CD4-positive, CD25-positive, alpha-beta regulatory T cell (primary cell): ENCODE measurements around the gene RPTOR. TPM values are rescaled to one million over a fixed set of nuclear protein-coding genes. Genes with fewer than 3 reads are reported as not detected.
A peak's percentile ranks its signal among the peaks of the same experiment; 100 is the strongest.

Experiments used
- ATAC-seq, 2 donors: fragments of 150-1000 bp; cut with Tn5 transposase; one replicate each; pipeline ENCODE4 v1.10.0; 2021; ENCODE audit warnings: low read depth in 2 of 2, moderate number of reproducible peaks in 2 of 2, moderate library complexity in 1 of 2
- DNase-seq, 3 donors: peaks; one replicate each; pipeline versions ENCODE4 v3.0.0 to v3.0.0-alpha.2; 2012 to 2022; ENCODE audit warnings: mixed read lengths in 1 of 3
- H3K27ac ChIP-seq: one replicate; pipeline ENCODE4 v1.7.0; 2013; ENCODE audit warnings: mild to moderate bottlenecking, low read length; ENCODE audit not compliant: insufficient read depth, poor library complexity, severe bottlenecking
- H3K27me3 ChIP-seq: one replicate; pipeline ENCODE4 v1.7.0; 2013; ENCODE audit warnings: low read length; ENCODE audit not compliant: control insufficient read depth, insufficient read depth
- H3K36me3 ChIP-seq: one replicate; pipeline ENCODE4 v1.7.0; 2013; ENCODE audit warnings: mild to moderate bottlenecking, low read length, moderate library complexity; ENCODE audit not compliant: control insufficient read depth, insufficient read depth
- H3K4me1 ChIP-seq: 2 replicates; pipeline ENCODE4 v1.7.0; 2013; ENCODE audit warnings: mild to moderate bottlenecking, low read length; ENCODE audit not compliant: insufficient read depth, control insufficient read depth, poor library complexity, severe bottlenecking
- H3K4me3 ChIP-seq: one replicate; pipeline ENCODE4 v1.7.0; 2013; ENCODE audit warnings: low read depth, mild to moderate bottlenecking, low read length, moderate library complexity
- H3K9me3 ChIP-seq, 2 experiments: 1 replicate in 1 of 2; 2 replicates in 1 of 2; pipeline ENCODE4 v1.7.0; 2013; ENCODE audit warnings: low read length in 2 of 2, mild to moderate bottlenecking in 1 of 2, moderate library complexity in 1 of 2; ENCODE audit not compliant: control insufficient read depth in 2 of 2
- H3K27ac Mint-ChIP-seq, 3 donors: one replicate each; pipeline ENCODE4 v1.8.0; 2020 to 2022; ENCODE audit warnings: mild to moderate bottlenecking in 3 of 3, mixed read lengths in 3 of 3, moderate library complexity in 2 of 3
- H3K27me3 Mint-ChIP-seq: one replicate; pipeline ENCODE4 v1.8.0; 2022; ENCODE audit warnings: mild to moderate bottlenecking, mixed read lengths
- H3K36me3 Mint-ChIP-seq: one replicate; pipeline ENCODE4 v1.8.0; 2020; ENCODE audit warnings: mixed read lengths
- H3K4me1 Mint-ChIP-seq, 4 donors: one replicate each; pipeline ENCODE4 v1.8.0; 2020 to 2022; ENCODE audit warnings: mixed read lengths in 4 of 4, mild to moderate bottlenecking in 1 of 4
- H3K4me3 Mint-ChIP-seq, 4 donors: one replicate each; pipeline ENCODE4 v1.8.0; 2020 to 2022; ENCODE audit warnings: mild to moderate bottlenecking in 4 of 4, mixed read lengths in 4 of 4, moderate library complexity in 3 of 4
- H3K9me3 Mint-ChIP-seq, 7 donors: one replicate each; pipeline ENCODE4 v1.8.0; 2020 to 2022; ENCODE audit warnings: mixed read lengths in 7 of 7, mild to moderate bottlenecking in 3 of 7, moderate library complexity in 2 of 7
- polyA plus RNA-seq, 4 donors: library from polyadenylated mRNA; unstranded; fragments of 300-500 nt; fragmentation: Illumina TruSeq; gene quantifications; one replicate each; pipeline ENCODE4 v1.2.3, GENCODE V29; 2021
- total RNA-seq: library from RNA; stranded (reverse); gene quantifications from one replicate; pipeline ENCODE4 v1.2.3, GENCODE V29; 2022

Gene RPTOR
- total and polyA plus RNA-seq, 5 donors from 2014 or later = 4.7 to 70.1 (median 8.2) TPM

DNA sequence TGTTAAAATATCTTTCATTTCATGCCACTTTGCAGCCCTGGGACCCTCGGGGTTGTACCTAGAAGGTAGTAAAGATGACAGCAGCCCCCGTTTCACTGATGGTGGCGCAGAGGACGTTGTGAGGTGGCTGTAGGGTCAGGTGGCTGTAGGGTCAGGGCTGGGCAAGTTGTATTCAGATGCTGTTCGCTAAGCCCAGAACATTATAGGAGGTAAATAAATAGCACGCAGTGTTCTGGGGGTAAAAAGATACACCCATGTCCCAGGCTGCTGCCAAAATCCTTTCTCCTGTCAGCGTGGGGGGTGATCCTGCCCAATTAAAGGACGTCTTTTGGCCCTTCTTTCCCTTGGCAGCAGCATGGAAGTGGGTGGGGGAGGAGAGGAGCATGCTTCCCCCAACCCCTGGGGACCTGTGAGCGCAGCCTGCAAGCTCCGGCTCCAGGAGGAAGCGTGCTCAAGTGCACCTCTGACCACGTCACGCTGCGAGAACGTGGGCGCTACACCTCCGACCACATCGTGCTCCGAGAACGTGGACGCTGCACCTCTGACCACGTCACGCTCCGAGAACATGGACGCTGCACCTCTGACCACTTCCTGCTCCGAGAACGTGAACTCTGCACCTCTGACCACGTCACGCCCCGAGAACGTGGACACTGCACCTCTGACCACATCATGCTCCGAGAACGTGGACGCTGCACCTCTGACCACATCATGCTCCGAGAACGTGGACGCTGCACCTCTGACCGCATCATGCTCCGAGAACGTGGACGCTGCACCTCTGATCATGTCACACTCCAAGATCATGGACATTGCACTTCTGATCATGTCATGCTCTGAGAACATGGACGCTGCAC, 182.1 kb downstream of the RPTOR start:
- DNase-seq (no peak), ATAC-seq (no peak)
- Mint-ChIP-seq H3K9me3 (no peaks in the 10 kb centered on the region), H3K27me3 (no peaks in the 10 kb centered on the region), H3K36me3 (peaks cover 19% of the 10 kb centered on the region), H3K4me1 (peaks cover 13 to 41% (median 25%) of the 10 kb centered on the region in 4 donors), H3K4me3 (no peak overlapping the region), H3K27ac (no peak overlapping the region)
- H3K4me3 ChIP-seq = no peak overlapping the region
- H3K4me1 ChIP-seq = peaks cover 15% of the 10 kb centered on the region
- no peaks in the 10 kb centered on the region for H3K9me3 ChIP-seq
- no peaks in the 10 kb centered on the region for H3K27me3 ChIP-seq
- no peaks in the 10 kb centered on the region for H3K36me3 ChIP-seq
- no peak overlapping the region for H3K27ac ChIP-seq

DNA sequence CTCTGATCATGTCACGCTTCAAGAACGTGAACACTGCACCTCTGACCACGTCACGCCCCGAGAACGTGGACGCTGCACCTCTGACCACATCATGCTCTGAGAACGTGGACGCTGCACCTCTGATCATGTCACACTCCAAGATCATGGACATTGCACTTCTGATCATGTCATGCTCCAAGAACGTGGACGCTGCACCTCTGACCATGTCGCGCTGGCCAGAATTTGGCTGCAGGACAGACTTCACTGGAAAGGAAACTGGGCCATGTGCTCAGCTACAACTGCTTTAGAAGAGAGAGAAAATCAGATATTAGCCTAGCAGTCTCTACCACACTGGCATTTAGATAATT, 182.7 kb downstream of the RPTOR start:
- no peaks in the 10 kb centered on the region for H3K9me3 Mint-ChIP-seq
- H3K27ac Mint-ChIP-seq = no peak overlapping the region
- Histone ChIP-seq H3K4me1 (peaks cover 17% of the 10 kb centered on the region), H3K36me3 (no peaks in the 10 kb centered on the region), H3K27me3 (no peaks in the 10 kb centered on the region), H3K9me3 (no peaks in the 10 kb centered on the region), H3K4me3 (no peak overlapping the region), H3K27ac (no peak overlapping the region)
- H3K4me1 Mint-ChIP-seq = peaks cover 13 to 41% (median 24%) of the 10 kb centered on the region in 4 donors
- H3K4me3 Mint-ChIP-seq = no peak overlapping the region
- DNase-seq (no peak), ATAC-seq (no peak)
- no peaks in the 10 kb centered on the region for H3K27me3 Mint-ChIP-seq
- H3K36me3 Mint-ChIP-seq = peaks cover 22% of the 10 kb centered on the region

DNA sequence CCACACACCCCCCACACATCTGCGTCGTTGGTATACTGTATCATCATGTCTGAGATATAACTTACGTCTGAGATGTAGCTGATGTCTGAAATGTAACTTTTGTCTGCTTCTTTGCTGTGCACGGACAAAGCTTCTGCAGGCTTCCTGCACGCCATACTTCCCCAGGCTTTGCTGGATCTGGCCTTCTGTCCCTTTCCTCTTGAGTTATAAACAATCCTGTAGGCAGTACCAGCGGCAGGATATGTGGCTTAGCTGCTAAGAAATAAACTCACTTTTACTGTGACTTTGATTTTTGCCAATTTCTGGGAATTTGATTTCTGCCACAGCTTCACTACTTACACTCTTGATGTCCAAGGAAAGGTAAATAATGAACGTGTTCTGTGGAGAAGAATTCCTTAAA, 184.4 kb downstream of the RPTOR start:
- Mint-ChIP-seq H3K27ac (peak overlapping the region in 1 of 3 donors; percentile 71), H3K9me3 (peaks cover 0 to 1% (median 0%) of the 10 kb centered on the region in 7 donors), H3K36me3 (peaks cover 24% of the 10 kb centered on the region), H3K4me1 (peaks cover 10 to 40% (median 18%) of the 10 kb centered on the region in 4 donors), H3K27me3 (no peaks in the 10 kb centered on the region), H3K4me3 (no peak overlapping the region)
- Histone ChIP-seq H3K9me3 (no peaks in the 10 kb centered on the region), H3K27ac (no peak overlapping the region), H3K4me3 (no peak overlapping the region), H3K36me3 (no peaks in the 10 kb centered on the region), H3K4me1 (peaks cover 17% of the 10 kb centered on the region), H3K27me3 (no peaks in the 10 kb centered on the region)
- DNase-seq = no peak
- no peak for ATAC-seq

DNA sequence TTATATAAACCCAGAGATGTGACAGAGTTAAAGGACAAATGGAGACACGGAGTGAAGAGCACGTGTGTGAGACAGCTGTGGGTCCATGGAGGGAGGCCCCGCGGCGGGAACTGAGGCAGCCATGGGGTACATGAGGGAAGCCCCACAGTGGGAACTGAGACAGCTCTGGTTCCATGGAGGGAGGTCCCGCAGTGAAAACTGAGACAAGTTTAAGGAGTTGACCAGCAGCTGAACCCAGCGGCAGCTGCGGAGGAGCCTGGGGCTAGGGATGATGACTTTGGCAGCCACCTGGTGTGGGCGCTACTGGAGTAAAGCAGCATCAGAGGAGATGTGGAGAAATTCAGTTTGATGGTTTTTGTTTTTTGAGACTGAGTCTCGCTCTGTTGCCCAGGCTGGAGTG, 185.1 kb downstream of the RPTOR start:
- Mint-ChIP-seq H3K4me3 (peak overlapping the region in 2 of 4 donors; percentile 16 to 48), H3K27ac (peak overlapping the region; percentile 57 to 71 (median 60)), H3K36me3 (peaks cover 27% of the 10 kb centered on the region), H3K9me3 (peaks cover 0 to 1% (median 0%) of the 10 kb centered on the region in 7 donors), H3K27me3 (no peaks in the 10 kb centered on the region), H3K4me1 (peaks cover 9 to 41% (median 17%) of the 10 kb centered on the region in 4 donors)
- Histone ChIP-seq H3K9me3 (no peaks in the 10 kb centered on the region), H3K27me3 (no peaks in the 10 kb centered on the region), H3K36me3 (no peaks in the 10 kb centered on the region), H3K4me3 (no peak overlapping the region), H3K27ac (no peak overlapping the region), H3K4me1 (peaks cover 17% of the 10 kb centered on the region)
- ATAC-seq (no peak), DNase-seq (no peak)

DNA sequence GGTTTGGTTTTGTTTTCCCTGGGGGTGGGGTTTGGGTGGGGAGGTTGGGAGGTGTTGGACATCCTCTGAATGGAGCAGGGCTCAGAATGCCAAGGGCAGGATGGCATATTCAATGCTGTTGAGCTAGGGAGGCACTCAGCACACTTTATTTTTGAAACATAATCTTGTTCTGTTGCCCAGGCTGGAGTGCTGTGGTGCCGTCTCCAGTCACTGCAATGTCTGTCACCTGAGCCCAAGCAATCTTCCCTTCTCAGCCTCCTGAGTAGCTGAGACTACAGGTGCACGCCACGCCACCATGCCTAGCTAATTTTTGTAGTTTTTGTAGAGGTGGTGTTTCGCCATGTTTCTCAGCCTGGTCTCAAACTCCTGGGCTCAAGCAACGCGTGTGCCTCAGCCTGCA, 186.1 kb downstream of the RPTOR start:
- Histone ChIP-seq H3K27ac (peak overlapping the region; percentile 55), H3K4me1 (peaks cover 17% of the 10 kb centered on the region), H3K36me3 (no peaks in the 10 kb centered on the region), H3K27me3 (no peaks in the 10 kb centered on the region), H3K4me3 (peak overlapping the region; percentile 64), H3K9me3 (no peaks in the 10 kb centered on the region)
- Mint-ChIP-seq H3K4me3 (peak overlapping the region in 3 of 4 donors; percentile 42 to 79 (median 78)), H3K9me3 (peaks cover 0 to 1% (median 0%) of the 10 kb centered on the region in 7 donors), H3K4me1 (peaks cover 9 to 42% (median 17%) of the 10 kb centered on the region in 4 donors), H3K36me3 (peaks cover 35% of the 10 kb centered on the region), H3K27me3 (no peaks in the 10 kb centered on the region), H3K27ac (peak overlapping the region; percentile 87 to 95 (median 92))
- no peak for DNase-seq
- ATAC-seq = no peak

GRCh38 chr17:80731323-80731722, 186.7 kb downstream of the RPTOR start:
- Histone ChIP-seq H3K27ac (peak overlapping the region; percentile 55), H3K9me3 (no peaks in the 10 kb centered on the region), H3K4me3 (peak overlapping the region; percentile 64), H3K36me3 (no peaks in the 10 kb centered on the region), H3K4me1 (peaks cover 17% of the 10 kb centered on the region), H3K27me3 (no peaks in the 10 kb centered on the region)
- H3K9me3 Mint-ChIP-seq = peaks cover 0 to 1% (median 0%) of the 10 kb centered on the region in 7 donors
- DNase-seq (peak in 2 of 3 donors; percentile 45 to 71), ATAC-seq (no peak)
- no peaks in the 10 kb centered on the region for H3K27me3 Mint-ChIP-seq
- peaks cover 9 to 42% (median 17%) of the 10 kb centered on the region in 4 donors for H3K4me1 Mint-ChIP-seq
- peak overlapping the region; percentile 87 to 95 (median 92) for H3K27ac Mint-ChIP-seq
- peak overlapping the region; percentile 42 to 79 (median 73) for H3K4me3 Mint-ChIP-seq
- peaks cover 35% of the 10 kb centered on the region for H3K36me3 Mint-ChIP-seq

- Mint-ChIP-seq H3K4me3 (no peak overlapping the region), H3K4me1 (peaks cover 9 to 38% (median 17%) of the 10 kb centered on the region in 4 donors), H3K36me3 (peaks cover 33% of the 10 kb centered on the region), H3K27ac (no peak overlapping the region), H3K9me3 (peaks cover 0 to 1% (median 0%) of the 10 kb centered on the region in 7 donors), H3K27me3 (no peaks in the 10 kb centered on the region)
- Histone ChIP-seq H3K4me1 (peaks cover 17% of the 10 kb centered on the region), H3K27ac (no peak overlapping the region), H3K36me3 (no peaks in the 10 kb centered on the region), H3K4me3 (no peak overlapping the region), H3K9me3 (no peaks in the 10 kb centered on the region), H3K27me3 (no peaks in the 10 kb centered on the region)
- ATAC-seq (no peak), DNase-seq (no peak)
These were observed 187.6 kb downstream of the RPTOR start for GRCh38 chr17:80732268-80732667.
